SJSA1 (cell line): ENCODE results near the gene NMUR1. TPM values are rescaled to one million over a fixed set of nuclear protein-coding genes. Genes with fewer than 3 reads are reported as not detected.

ENCODE experiments used
- DNase-seq, 2 experiments: peaks; one replicate each; pipeline ENCODE4 v3.0.0-alpha.2; 2015 to 2020; ENCODE audit warnings: low spot score in 2 of 2, low read depth in 1 of 2
- H3K27ac ChIP-seq: fragments of 250-450 bp; sonication (Bioruptor Pico); 2 replicates; pipeline ENCODE4 v1.5.1; 2020; ENCODE audit warnings: mild to moderate bottlenecking, moderate library complexity
- H3K27me3 ChIP-seq: fragments of 250-450 bp; sonication (Bioruptor Pico); replicated peaks from 2 replicates; pipeline ENCODE4 v1.5.1; 2020; ENCODE audit warnings: mild to moderate bottlenecking, moderate library complexity
- H3K36me3 ChIP-seq: fragments of 250-450 bp; sonication (Bioruptor Pico); 2 replicates; pipeline ENCODE4 v1.5.1; 2020; ENCODE audit warnings: mild to moderate bottlenecking
- H3K4me1 ChIP-seq: fragments of 250-450 bp; sonication (Bioruptor Pico); replicated peaks from 2 replicates; pipeline ENCODE4 v1.6.1; 2021; ENCODE audit warnings: mild to moderate bottlenecking
- H3K4me3 ChIP-seq: fragments of 250-450 bp; sonication (Bioruptor Pico); 2 replicates; pipeline ENCODE4 v1.5.1; 2020; ENCODE audit warnings: mild to moderate bottlenecking
- H3K9me3 ChIP-seq: fragments of 250-450 bp; sonication (Bioruptor Pico); replicated peaks from 2 replicates; pipeline ENCODE4 v1.5.1; 2020; ENCODE audit warnings: mild to moderate bottlenecking
- total RNA-seq: library from RNA; depleted of rRNA; stranded (reverse); fragments of >200 nt; shearing (Covaris generic); gene quantifications from 2 replicates; pipeline ENCODE4 v1.2.3, GENCODE V29; 2014

Gene NMUR1
- total RNA-seq, 1 experiment from 2014 or later: 0.21 TPM

GRCh38 chr2:231526341-231527090 lies 3.7 kb downstream of the NMUR1 start:
- Histone ChIP-seq H3K27me3 (no peaks in the 10 kb centered on the region), H3K36me3 (no peaks in the 10 kb centered on the region)

DNA sequence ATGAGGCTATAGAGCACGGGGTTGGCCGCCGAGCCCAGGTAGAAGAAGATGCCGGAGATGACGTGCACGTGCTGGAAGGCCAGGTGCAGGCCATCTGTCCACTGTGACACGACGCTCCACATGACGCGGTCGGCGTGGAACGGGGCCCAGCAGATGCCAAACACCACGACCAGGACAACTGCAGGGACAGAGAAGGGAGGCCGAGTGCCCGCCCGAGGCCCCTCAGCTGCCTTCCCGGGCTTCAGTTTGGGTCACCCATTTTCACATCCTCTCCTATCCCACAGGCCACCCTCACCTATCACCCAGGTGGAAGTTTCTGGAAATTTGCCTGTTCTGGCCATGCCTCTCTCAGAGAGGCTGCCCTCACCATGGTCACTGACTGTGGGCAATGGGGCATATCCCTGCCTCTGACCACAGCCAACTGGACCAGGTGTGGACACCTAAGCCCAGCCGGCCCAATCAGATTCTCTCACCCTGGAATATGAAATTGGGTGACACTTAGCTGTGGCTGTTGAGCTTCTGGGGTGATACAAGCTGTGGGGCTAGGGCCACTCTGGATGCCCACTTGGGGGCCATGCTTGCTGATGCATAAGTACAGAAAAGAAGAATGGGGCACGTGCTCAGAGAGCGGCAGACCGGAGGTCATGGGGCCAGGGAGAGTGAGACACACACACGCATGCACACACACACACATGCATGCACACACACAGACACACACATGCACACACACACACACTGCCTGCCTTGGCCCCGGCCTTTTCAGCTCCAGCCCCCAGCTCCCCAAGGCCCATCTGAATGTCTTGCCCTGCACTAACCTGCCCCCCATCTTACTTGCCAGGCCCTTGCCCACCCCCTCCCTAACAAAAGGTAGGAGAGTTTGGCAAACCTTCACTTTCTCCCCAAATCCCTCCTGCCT lies 4.7 kb downstream of the NMUR1 start:
- Histone ChIP-seq H3K27ac (no peak overlapping the region), H3K4me1 (peaks cover 21% of the 10 kb centered on the region), H3K27me3 (no peaks in the 10 kb centered on the region), H3K36me3 (no peaks in the 10 kb centered on the region), H3K4me3 (no peak overlapping the region), H3K9me3 (no peaks in the 10 kb centered on the region)
- DNase-seq: no peak

More at GRCh38 chr2:231526341-231527090, 3.7 kb downstream of the NMUR1 start:
- no peak overlapping the region for H3K4me3 ChIP-seq
- no peak for DNase-seq
- H3K4me1 ChIP-seq: peaks cover 23% of the 10 kb centered on the region
- no peak overlapping the region for H3K27ac ChIP-seq
- no peaks in the 10 kb centered on the region for H3K9me3 ChIP-seq

DNA sequence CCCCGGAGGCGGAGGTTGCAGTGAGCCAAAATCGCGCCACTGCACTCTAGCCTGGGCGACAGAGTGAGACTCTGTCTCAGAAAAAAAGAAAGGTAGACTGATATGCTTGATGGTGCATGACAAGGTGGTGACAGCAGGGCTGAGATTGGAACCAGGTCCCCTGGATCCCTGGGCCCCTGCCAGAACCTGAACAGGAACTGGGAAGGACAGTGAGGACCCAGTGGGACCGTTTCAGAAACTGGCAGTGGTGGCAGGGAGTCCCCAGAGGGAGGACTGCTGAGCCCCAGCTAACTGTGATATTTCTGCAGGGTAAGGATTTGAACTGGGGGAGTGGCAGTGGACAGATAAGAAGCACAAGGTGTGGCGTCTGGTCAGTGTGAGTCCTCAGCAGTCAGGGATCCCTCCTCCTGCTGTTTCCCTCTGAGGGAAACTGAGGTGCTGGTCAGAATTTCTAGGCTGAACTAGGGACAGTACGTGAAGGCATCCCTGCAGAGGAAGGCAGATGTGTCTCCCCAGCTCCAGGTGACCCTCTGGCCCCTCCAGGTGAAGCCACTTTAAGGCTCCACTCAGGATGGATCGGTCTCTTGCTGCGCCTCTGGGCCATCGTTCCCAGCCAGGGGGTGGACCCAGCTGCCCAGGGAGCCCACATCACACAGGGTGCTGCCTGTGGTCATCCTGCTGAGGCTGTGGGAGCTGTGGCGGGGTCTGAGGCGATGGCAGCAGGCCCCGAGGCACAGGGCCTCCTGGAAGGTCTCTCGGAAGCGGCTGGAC lies 5.6 kb downstream of the NMUR1 start:
- H3K36me3 ChIP-seq: no peaks in the 10 kb centered on the region
- no peaks in the 10 kb centered on the region for H3K27me3 ChIP-seq
- DNase-seq: no peak
- no peaks in the 10 kb centered on the region for H3K9me3 ChIP-seq
- no peak overlapping the region for H3K4me3 ChIP-seq
- no peak overlapping the region for H3K27ac ChIP-seq
- H3K4me1 ChIP-seq: peaks cover 15% of the 10 kb centered on the region

GRCh38 chr2:231523451-231524285 lies 6.6 kb downstream of the NMUR1 start:
- no peak overlapping the region for H3K4me3 ChIP-seq

DNA sequence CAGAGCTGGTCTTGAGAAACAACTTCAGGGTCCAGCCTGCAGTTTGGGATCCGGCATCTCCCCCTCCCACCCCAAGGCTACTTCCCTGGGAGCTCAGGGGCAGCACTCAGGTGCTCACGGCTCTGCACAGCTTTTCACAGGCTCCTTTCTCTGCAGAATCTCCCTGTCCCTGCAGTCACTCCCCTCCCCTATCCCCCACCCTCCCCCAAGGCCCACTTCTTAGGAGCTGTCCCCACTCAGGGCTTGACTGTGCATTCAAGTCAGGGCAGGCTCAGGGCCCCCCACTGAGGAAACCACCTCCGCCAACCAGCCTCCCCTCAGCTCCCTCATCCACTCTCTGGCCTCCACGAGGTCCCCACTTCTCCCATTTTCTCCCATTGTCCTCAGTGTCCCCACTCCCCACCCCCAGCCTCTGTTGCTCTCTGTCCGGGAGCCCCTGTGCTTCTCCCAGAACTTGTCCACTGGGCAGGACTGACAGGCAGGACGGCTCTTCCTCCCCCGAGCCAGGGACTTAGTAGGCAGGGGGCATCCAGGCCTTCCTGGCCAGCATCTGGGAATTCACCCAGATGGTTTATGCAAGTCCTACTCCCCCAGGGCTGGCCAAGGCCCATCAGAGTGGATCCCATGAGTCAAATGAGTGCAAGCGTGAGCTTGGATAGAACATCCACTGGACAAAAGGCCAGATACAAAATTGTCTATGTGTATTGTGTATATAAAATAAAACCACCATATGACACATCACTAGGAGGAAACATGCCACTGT lies 7.6 kb downstream of the NMUR1 start:
- H3K36me3 ChIP-seq: no peaks in the 10 kb centered on the region
- H3K27ac ChIP-seq: no peak overlapping the region
- no peaks in the 10 kb centered on the region for H3K9me3 ChIP-seq
- H3K4me1 ChIP-seq: peaks cover 15% of the 10 kb centered on the region
- no peak overlapping the region for H3K4me3 ChIP-seq
- DNase-seq: peak in 1 of 2 experiments; percentile 36
- H3K27me3 ChIP-seq: no peaks in the 10 kb centered on the region

More at GRCh38 chr2:231523451-231524285, 6.6 kb downstream of the NMUR1 start:
- Histone ChIP-seq H3K27me3 (no peaks in the 10 kb centered on the region), H3K9me3 (no peaks in the 10 kb centered on the region), H3K27ac (no peak overlapping the region), H3K4me1 (peaks cover 15% of the 10 kb centered on the region), H3K36me3 (no peaks in the 10 kb centered on the region)
- no peak for DNase-seq

DNA sequence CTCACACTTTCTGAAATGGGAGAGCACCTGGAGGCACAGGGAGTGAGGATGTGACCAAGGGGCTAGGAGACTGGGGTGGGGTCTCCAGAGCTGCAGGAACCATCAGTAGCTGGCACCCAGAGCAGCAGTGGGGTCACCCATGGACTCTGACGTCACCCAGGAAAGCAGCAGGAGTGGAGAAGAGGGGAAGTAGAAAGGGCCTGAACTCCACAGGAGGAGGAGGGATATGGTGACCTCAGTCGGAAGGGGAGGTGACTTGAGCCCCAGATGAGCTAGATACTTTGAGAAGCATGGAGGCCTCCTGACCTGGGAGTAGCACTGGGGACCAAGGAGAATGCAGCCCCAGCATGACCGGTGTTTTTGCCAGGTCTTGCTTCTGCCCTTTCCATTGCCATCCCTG lies 8.8 kb downstream of the NMUR1 start:
- no peaks in the 10 kb centered on the region for H3K27me3 ChIP-seq
- no peak for DNase-seq
- peaks cover 15% of the 10 kb centered on the region for H3K4me1 ChIP-seq
- H3K9me3 ChIP-seq: no peaks in the 10 kb centered on the region
- no peak overlapping the region for H3K27ac ChIP-seq
- no peaks in the 10 kb centered on the region for H3K36me3 ChIP-seq
- H3K4me3 ChIP-seq: no peak overlapping the region

DNA sequence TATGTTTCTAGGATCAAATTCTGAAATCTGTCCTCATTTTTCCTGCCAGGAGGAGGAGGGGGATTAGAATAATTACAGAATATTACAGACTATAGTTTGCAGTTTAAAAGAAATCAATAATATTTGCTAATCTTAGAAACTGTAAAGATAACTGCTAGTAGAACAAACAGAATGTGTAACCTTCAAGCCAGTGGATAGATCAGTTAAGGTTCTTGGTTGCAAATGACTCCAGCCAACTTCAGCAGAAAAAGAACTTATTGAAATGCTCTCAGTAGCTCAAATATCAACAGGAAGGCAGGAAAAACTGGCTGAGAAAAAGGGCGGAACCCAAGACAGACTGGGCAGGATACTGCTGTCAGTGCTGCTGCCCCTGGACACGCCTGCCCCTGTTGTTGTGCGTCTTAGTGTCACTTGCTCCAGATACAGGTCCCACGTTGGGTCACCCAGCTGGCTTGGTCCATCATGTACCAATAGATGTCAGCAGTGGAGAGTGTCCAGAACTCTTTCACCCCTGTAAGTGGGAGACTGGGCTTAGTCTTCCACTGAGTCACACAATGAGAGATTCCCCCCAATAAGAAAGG lies 10.2 kb downstream of the NMUR1 start:
- H3K9me3 ChIP-seq: no peaks in the 10 kb centered on the region
- H3K27me3 ChIP-seq: no peaks in the 10 kb centered on the region
- H3K4me3 ChIP-seq: no peak overlapping the region
- no peak for DNase-seq
- H3K27ac ChIP-seq: no peak overlapping the region
- no peaks in the 10 kb centered on the region for H3K36me3 ChIP-seq
- peaks cover 16% of the 10 kb centered on the region for H3K4me1 ChIP-seq

GRCh38 chr2:231518771-231519170 lies 11.5 kb downstream of the NMUR1 start:
- H3K4me1 ChIP-seq: peaks cover 19% of the 10 kb centered on the region
- no peaks in the 10 kb centered on the region for H3K36me3 ChIP-seq
- H3K27ac ChIP-seq: no peak overlapping the region
- no peak overlapping the region for H3K4me3 ChIP-seq
- no peak for DNase-seq
- H3K9me3 ChIP-seq: no peaks in the 10 kb centered on the region
- H3K27me3 ChIP-seq: no peaks in the 10 kb centered on the region

DNA sequence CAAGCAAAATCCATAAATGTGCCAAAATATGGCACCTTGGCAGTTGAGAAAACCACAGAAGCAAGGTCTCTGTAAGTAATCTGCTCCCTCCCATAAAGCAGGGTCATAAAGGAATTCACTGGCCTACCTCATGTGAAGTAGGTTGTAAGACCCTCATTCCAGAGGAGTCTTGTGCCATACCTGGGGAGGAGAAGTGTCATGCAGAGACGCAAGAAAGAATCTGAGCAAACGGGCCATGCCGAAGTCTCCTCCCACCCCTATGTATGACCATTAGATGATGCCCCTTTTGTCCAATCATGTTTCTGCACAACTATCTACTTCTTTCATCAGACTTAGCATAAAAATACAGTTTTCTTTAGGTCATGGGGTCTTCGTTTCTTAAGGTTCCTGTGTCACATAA lies 14.6 kb downstream of the NMUR1 start:
- Histone ChIP-seq H3K9me3 (no peaks in the 10 kb centered on the region), H3K27ac (no peak overlapping the region), H3K27me3 (no peaks in the 10 kb centered on the region), H3K4me3 (no peak overlapping the region), H3K36me3 (no peaks in the 10 kb centered on the region), H3K4me1 (peaks cover 6% of the 10 kb centered on the region)
- DNase-seq: no peak

DNA sequence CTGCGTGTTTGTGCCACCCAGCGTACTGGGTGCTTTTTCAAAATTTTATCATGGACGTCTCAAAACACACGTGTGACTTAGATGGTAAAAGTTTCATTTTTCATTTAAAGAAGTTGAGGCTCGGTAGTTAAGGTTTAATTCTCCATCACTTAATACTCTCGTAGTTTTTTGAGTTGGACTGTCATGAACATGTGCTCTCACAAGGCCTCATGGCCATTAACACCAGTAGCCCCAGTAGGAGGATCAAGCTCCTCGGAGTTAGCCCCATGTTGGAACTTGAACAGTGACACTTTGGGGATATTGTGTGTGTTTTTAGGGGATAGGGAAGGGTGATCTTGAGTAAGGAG lies 15.3 kb downstream of the NMUR1 start:
- no peak for DNase-seq
- Histone ChIP-seq H3K27ac (peak overlapping the region; percentile 42; the same call in 1 of the 2 replicates), H3K4me1 (peaks cover 6% of the 10 kb centered on the region)

DNA sequence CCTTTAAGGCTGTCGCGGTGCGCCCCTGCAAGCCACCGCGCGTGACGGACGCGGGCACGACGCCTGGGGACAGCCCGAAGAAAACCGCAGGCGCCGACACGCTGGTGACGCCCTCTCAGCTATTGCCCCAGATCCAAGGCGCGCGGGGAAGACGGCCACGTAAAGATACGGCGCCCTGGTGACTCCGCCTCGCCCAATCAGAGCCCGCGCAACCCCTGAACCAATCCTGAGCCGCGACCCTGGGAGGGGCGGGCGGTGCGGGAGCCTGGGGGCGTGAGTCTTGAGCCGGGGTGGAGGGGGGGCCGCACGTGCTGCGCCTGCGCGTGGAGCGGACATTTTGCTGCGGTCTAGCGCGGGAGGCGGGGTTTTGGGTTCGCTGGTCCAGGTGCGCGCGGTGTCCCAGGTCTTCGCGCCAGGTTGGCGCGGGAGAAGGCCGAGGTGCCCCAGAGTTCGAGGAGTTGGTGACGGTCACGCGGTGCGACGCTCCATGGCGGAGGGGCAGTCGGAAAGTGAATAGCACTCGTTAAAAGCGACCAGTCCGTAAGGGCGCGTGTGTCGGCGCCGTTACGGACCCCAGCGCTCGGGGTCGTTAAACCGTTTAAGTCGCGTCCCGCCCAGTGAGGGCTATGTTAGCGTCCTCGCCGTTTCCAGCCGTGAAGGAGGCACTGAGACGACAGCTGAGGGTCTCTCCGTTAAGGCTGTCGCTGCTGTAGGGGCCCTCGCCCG lies 15.9 kb downstream of the NMUR1 start:
- no peaks in the 10 kb centered on the region for H3K27me3 ChIP-seq
- peaks cover 6% of the 10 kb centered on the region for H3K4me1 ChIP-seq
- peak overlapping the region; percentile 72 for H3K27ac ChIP-seq
- H3K9me3 ChIP-seq: no peaks in the 10 kb centered on the region
- peak overlapping the region; percentile 58 for H3K4me3 ChIP-seq
- peak; percentile 89 to 98 for DNase-seq
- H3K36me3 ChIP-seq: no peaks in the 10 kb centered on the region

More for the DNA sequence above, 15.3 kb downstream of the NMUR1 start:
- H3K9me3 ChIP-seq: no peaks in the 10 kb centered on the region
- H3K27me3 ChIP-seq: no peaks in the 10 kb centered on the region
- no peaks in the 10 kb centered on the region for H3K36me3 ChIP-seq
- peak overlapping the region; percentile 58 for H3K4me3 ChIP-seq
